Medulla oblongata (tissue), 1 donor: Measurements from ENCODE around the gene CEP120.

Source experiments
- DNase-seq: peaks from one replicate; pipeline ENCODE4 v3.0.0-alpha.2; 2015; ENCODE audit errors: extremely low spot score

The CEP120 gene

GRCh38 chr5:123299136-123299535, 124.1 kb downstream of the CEP120 start:
- DNase-seq, result no peak

DNA sequence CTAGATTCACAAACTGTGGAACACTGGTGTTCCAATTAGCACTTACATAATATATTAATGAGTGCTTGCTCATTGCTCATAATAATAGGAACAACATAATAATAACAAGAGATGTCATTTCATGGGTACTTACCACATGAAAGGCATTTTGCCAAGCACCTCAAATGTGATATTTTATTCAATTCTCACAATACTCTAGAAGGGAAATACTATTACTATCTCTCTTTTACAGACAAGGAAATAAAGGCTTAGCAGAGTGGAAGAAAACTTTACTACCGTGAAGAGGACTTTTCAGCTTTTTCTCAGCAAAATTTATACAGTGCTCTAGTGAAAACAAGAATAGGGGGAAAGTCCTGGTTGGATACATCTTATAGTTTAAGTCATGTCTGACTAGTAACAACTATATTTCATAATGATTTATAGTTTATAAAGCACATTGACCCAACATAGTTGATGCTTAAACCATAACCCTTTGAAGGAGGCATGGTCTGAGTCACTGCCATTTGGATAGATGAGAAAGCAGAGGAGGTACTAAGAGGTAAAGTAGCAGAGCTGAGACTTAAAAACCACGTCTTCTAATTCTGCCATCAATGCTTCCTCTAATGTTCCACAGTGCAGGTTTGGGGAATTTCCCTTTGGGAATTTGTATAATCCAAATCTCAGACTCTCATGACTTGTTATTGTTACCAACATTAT, 124.7 kb downstream of the CEP120 start:
- DNase-seq, result no peak

- no peak for DNase-seq
Measured at GRCh38 chr5:123297866-123298265, 125.3 kb downstream of the CEP120 start.

DNA sequence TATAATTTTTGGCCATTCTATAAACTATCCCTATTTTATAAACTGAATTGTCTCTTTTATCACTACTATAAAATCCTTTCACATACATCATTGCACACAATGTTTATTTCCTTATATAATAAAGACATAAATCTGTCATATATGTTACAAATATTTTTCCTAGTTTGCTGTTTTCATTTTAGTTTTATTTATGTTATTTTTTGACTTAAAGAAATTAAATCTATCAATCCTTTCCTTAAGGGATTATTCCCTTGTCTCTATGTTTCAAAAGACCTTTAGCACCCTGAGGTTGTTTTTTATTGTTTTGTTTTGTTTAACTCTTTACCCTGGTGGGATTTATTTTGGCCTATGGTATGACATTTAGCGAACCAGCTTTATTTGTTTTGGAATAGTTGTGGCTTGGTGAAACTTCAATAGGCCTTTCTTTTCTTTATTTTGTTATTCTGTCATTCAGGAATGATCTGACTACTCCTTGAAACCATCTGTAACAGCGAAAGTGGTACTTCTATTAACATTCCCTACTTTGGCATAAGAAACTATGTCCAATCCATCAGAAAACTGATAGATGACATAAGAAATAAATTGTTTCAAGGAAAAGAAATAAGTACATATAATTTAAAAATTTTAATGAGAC, 125.9 kb downstream of the CEP120 start:
- DNase-seq, result no peak
